ENCODE measurements around the gene ITGAD.
"Not testable (repeated sequence)": the region's sequence is repeated elsewhere in the genome, so short reads cannot be mapped to it uniquely, and the experiment has no call there.

Gene ITGAD

DNA sequence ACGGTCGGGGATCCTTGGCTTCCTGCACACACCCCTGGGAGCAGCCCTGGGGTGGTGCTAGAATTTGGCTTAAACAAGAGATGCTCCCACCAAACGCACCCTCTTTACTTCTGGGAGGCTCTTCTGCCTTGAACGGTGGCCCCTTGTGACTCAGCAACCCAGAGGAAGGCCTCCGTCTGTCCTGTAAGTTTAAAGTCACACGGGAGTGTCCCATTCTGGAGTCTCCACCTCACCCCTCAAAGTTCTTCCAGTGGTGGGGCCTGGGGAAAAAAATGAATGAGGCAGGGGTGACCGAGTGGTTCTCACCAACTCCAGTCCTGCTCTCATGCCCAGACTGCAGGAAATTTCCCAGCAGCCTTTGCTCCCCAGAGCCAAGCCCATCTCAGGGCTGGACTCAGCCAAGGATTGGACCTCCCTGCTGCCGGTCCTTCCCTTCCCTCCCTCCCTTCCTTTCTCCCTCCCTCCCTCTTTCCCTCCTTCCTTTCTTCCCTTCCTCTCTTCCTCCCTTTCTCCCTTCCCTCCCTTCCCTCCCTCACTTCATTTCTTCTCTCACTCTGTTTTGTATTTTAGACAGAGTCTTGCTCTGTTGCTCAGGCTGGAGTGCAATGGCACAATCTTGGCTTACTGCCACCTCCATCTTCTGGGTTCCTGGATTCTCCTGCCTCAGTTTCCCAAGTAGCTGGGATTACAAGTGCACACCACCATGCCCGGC is 11.4 kb downstream of the ITGAD start:
- no peak for DNase-seq

DNA sequence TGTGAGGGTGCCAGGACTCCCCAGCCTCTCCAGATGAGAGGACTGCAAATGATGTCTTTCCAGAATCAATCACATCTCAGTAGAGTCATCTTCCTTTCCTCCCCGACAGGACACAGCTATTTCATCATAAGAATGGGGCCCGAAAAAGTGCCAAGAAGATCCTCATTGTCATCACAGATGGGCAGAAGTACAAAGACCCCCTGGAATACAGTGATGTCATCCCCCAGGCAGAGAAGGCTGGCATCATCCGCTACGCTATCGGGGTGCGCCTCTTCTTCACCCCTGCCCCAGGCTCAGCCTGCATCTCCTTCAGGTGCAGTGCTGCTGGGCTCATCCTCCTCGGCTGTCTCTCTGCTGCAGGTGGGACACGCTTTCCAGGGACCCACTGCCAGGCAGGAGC is 14.3 kb downstream of the ITGAD start:
- no peak for DNase-seq

DNA sequence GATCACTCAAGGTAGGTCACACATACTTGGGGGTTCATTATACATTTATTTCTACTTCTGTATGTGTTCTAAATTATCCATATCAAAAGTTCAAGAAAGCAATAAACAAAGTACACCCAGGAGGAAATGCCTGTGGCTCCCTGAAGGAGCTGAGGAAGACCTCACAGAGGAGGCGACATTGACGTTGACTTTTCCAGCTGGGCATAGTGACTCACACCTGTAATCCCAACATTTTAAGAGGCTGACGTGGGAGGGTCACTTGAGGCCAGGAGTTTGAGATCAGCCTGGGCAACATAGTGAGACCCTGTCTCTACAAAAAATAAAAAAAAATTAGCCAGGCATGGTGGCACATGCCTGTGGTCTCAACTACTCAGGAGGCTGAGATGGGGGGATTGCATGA is 16.3 kb downstream of the ITGAD start:
- no peak for DNase-seq

DNA sequence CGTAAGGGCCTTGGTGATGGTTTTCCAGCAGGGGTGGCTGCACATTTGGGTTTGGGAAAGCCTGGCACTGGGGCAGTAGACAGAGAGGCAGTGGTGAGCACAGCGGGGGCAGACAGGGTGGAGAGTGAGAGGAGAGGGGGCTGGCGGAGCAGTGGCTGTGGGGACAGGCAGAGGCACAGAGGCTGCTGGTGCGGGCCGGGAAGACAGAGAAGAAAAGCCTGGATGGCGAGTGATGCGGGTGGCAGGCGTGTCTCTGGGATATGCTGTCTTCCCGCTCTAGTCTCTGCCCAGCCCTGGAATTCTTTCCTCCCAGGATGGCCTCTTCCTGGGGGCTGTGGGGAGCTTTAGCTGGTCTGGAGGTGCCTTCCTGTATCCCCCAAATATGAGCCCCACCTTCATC is 16.9 kb downstream of the ITGAD start:
- no peak for DNase-seq

DNA sequence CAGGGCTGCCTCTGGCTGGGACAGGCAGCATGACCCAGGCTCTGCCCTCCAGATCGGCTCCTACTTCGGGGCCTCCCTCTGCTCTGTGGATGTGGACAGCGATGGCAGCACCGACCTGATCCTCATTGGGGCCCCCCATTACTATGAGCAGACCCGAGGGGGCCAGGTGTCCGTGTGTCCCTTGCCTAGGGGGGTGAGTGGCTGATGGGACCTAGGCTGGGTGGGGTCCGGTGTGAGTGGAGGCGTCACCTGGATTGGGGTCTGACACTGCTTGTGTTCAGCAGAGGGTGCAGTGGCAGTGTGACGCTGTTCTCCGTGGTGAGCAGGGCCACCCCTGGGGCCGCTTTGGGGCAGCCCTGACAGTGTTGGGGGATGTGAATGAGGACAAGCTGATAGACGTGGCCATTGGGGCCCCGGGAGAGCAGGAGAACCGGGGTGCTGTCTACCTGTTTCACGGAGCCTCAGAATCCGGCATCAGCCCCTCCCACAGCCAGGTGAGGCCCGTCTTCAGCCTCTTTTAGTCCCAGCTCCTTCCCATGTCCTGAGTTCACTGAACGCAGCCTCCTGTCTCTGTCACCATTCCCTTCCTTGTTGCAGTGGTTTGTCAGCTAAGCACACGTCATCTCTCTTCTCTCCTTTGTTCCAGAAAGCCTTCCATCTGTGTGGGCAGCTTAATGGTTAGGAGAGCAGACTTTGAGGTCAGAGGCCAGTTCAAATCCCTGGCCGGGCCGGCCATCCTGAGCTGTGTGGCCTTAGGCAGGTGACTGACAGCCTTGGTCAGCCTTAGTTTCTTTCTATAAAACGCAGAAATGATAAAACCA is 18.1 kb downstream of the ITGAD start:
- no peak for DNase-seq

DNA sequence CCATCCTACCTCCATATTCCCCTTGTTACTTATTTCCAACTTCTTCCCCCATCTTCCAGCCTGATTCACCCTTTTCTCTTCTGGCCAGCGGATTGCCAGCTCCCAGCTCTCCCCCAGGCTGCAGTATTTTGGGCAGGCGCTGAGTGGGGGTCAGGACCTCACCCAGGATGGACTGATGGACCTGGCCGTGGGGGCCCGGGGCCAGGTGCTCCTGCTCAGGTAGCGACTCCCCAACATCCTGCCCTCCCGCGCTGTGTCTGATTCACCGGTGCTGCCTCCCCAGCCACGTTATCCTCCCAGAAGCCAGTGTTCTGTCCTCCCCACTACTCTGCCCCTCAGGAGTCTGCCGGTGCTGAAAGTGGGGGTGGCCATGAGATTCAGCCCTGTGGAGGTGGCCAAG is 19.6 kb downstream of the ITGAD start:
- no peak for DNase-seq

DNA sequence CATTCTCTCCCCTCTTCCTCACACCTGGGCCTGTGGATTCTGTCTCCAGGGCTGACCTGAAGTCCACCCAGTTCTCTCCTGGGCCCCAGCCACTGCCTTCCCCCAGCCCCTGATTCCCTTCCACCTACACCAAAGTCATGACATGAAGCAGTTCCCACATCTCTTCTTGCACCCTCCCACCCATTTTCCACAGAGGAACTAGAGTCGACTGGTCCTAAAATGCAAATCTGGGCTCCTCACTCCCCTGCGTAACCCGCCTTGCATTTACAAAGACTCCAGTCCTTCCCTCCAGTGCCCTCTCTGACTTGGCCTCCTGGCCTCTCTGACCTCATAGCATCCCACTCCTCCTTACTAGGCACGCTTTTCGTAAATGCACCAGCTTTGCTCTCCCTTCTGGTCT is 20.2 kb downstream of the ITGAD start:
- DNase-seq, result no peak

DNA sequence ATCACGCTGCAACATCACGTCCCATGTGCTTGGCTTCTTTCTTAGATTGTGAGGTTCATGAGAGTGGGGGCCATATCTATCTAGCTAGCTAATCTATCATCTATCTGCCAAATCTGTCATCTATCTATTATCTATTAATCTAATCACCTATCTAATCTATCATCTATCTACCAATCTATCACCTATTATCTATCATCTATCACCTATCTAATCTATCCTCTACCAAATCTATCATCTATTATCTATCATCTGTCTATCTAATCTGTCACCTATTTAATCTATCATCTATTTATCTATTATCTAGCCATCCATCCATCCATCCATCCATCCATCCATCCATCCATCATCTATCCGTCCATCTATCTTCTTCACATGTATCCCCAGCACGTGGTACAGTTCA is 20.8 kb downstream of the ITGAD start:
- no peak for DNase-seq

DNA sequence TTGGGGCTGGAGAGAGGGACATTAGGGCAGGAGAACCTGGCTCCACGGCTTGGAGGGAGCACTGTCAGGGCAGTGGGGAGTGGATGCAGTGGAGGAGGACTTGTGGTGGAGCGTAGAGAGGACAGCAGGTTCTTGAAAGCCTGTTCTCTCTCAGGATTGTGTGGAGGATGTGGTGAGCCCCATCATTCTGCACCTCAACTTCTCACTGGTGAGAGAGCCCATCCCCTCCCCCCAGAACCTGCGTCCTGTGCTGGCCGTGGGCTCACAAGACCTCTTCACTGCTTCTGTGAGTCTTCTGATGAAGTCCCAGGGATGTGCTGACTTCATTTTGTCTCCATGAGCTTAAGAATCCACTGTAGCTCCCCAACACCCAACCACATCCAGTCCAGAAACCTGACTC is 21.6 kb downstream of the ITGAD start:
- DNase-seq, result no peak

DNA sequence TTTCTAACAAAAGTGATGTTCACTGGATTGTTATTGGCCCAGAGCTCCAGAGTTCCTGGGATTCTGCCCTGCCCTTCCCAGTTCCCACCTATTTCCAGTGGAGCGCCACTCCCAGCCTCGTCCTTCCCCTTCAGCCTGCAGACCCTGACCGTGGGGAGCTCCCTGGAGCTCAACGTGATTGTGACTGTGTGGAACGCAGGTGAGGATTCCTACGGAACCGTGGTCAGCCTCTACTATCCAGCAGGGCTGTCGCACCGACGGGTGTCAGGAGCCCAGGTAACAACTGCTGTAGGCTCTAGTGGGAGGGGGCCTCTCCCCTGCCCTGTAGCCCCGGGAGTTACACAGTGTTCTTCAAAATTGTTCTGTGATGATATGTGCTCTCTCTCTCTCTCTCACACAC is 23.2 kb downstream of the ITGAD start:
- no peak for DNase-seq

DNA sequence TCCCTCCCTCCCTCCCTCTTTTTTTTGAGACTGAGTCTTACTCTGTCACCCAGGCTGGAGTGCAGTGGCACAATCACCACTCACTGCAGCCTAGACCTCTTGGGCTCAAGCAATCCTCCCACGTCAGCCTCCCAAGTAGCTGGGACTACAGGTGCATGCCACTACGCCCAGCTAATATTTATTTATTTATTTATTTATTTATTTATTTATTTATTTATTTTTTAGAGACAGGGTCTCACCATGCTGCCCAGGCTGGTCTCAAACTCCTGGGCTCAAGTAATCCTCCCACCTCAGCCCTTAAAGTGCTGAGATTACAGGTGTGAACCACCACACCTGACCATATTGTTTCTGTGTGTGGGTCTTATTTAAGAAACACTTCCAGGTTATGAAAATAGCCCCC is 23.9 kb downstream of the ITGAD start:
- DNase-seq, result not testable (repeated sequence)

DNA sequence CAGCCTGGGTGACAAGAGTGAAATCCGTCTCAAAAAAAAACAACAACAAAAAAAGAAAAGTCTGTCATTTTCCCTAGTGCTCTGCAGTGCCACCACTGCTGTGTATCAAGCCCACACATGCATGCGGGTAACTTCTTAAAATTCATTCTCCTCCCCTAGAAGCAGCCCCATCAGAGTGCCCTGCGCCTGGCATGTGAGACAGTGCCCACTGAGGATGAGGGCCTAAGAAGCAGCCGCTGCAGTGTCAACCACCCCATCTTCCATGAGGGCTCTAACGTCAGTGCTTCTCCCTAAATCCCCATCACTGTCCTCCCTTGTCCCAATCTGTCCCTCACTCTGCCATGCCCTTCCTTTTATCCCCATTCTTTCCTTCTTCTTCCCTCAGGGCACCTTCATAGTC is 24.8 kb downstream of the ITGAD start:
- no peak for DNase-seq

DNA sequence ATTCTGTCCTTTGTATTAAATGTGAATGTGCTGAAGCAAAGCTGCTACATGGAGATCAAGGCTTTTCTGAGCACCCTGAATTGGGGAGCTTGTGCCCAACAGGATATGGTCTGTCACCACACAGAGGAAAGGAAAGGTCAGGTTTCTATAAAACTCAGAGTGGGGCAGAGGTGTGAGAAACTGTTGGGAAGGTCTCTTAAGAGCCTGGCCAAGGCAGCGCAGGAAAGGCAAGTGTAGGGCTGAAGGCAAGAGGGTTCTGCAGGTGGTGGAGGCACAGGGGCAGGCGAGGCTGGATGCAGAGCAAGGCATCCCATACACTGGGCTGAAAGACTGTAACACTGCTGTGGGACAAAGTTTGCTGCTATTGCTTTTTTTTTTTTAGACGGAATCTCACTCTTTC is 26.9 kb downstream of the ITGAD start:
- no peak for DNase-seq

DNA sequence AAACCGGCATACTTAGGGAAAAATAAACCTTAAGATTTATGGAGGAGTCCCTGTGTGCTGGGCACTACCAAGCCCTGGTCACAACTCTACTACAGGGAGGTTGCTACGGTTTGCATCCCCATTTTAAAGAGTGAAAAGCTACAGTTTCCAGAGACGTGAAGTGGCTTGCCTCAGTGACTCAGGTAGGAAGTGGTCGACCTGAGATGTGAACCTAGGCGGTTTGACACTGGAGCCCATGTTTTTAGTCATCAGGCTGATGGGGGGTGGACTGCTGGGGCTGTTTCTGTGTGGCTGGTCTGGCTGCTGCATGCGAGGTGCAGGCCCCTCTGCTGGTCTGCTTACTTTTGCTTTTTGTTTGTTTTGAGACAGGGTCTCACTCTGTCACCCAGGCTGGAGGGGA is 28.5 kb downstream of the ITGAD start:
- DNase-seq, result no peak

DNA sequence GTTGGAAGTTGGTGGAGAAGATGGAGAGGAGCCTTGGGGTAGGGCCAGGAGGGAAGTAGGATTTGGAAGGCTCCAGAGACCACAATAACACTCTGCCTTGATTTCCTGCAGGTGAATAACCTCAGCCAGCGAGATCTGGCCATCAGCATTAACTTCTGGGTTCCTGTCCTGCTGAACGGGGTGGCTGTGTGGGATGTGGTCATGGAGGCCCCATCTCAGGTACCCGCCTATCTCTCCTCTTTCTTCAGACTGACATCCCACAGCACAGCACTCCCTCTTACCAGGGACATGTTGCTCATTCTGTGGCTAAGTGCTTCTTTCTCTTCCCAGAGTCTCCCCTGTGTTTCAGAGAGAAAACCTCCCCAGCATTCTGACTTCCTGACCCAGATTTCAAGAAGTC is 30.1 kb downstream of the ITGAD start:
- no peak for DNase-seq

DNA sequence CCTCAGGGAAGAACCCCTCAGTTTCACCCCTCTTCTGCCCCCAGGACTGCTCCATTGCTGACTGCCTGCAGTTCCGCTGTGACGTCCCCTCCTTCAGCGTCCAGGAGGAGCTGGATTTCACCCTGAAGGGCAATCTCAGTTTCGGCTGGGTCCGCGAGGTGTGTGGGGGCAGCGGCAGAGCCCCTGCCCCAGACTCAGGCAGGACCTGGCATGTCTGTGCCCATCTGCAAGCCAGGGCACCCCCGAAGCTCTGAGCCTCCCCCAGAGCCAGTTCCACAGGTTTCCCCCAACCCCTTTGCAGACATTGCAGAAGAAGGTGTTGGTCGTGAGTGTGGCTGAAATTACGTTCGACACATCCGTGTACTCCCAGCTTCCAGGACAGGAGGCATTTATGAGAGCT is 30.7 kb downstream of the ITGAD start:
- DNase-seq, result no peak

DNA sequence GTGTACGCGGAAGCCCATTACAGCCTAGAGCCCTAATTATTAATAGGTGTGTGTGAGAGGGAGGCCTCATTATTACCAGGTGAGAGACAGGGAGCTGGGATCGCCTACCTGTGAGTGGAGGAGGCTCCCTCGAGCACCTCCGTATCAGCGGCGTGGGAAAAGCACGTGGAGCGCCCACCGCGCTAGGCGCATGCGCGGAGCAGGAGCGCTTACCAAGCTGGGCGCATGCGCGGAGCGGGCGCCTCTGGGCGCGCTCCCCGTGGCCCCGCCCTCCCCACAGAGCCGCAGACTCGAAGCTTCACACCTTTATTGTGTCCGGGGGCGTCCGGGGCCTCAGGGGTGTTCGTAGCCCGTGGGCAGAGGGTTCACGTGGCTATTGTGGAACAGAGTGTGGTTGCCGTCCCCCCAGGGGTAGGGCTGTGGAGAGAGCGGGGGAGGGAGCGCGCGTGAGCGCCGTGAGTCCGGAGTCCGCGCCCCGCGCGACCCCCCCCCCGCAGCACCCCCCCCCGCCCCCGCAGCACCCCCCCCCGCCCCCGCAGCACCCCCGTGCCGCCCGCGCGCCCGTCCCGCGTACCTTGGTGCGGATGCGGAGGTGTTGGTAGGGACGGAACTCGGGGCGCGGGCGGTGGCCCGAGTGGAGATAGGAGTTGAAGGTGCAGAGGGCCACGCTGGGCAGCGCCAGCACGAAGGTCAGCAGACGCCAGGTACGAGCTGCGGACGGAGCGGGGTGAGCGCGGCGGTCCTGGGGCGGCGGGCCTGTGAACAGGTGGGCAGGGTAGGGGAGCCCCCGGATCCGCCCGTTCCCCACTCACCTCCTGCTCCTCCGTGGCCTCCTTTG is 34.5 kb downstream of the ITGAD start:
- no peak for DNase-seq

DNA sequence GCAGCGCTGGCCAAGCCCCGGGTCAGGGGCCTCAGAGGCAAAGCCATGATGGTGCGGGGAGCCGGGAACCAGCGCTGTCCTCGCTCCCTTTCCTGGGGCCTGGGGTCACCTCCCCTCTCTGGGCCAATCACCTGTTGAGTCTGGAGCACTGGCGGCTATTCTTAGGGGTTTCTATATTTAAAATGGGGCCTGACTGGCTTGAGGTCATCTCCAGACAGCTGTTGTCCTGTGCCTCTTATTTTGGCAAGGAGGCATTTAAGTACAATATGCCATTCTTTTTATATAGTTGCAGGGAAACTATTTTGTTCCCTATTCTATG is 35.1 kb downstream of the ITGAD start, which contains the start of gene COX6A2:
Gene COX6A2, minus strand, starts transcription at position 82 of the 319 bp plus-strand sequence. Its CDS starts 35 bp downstream, at position 47.
- no peak for DNase-seq

DNA sequence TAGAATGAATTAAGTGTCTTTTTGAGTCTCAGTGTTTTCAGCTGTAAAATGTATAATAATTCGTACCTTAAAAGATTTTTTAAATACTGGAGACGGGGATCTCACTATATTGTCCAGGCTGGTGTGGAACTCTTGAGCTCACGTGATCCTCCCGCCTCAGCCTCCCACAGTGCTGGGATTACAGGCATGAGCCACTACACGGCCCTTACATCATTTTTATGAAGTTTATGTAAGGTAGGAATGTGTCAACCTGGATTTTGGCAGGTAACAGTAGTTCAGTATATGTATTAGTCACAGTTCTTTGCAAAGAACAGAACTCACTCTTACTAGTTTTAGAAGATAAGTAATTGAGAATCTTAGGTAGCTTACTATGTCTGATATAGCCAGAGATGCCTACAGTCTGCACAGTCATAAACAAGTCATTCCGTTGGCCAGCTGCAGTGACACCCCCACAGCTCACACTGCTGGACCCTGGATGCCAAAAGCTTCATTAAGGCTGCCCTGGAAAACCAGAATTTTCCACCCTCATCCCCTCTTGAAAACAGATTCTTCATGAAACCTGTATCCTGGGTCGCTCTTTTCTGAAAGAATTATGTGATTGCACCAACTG is 35.6 kb downstream of the ITGAD start:
- DNase-seq, result no peak

DNA sequence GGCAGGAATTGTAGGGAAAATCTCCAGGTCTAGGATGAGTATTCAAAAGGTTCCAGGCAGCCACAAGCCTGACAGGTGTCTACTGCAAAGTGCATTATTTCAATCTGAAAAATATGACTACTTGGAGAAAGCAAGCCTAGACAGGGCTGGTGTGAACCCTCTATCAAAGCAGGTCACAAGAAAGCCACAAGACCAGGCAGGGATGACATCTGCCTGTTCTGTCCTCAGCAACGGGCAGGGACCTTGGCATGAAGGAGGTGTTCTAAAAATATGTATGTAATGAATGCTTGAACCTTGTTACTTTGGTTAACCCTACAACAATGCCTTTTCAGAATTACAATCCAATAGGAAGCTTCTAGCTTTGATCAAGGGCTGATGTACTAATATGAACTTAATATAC is 36.2 kb downstream of the ITGAD start:
- no peak for DNase-seq

DNA sequence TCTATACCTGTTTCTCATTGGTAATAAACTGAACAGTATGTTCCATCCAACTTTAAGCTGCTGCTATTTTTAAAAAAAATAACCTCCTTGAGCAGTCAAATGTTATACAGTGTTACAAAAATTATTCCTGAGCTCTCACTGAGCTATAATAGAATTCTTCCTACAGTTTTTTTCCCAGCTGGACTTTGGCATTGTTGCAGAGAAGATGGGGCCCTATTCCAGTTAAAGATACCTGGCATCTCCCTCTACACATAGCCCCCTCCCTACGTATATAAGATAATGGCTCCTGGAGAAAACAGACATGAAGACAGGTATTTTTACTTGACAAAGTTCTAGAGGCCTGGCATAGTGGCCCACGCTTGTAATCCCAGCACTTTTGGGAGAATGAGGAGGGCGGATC is 36.7 kb downstream of the ITGAD start:
- no peak for DNase-seq

DNA sequence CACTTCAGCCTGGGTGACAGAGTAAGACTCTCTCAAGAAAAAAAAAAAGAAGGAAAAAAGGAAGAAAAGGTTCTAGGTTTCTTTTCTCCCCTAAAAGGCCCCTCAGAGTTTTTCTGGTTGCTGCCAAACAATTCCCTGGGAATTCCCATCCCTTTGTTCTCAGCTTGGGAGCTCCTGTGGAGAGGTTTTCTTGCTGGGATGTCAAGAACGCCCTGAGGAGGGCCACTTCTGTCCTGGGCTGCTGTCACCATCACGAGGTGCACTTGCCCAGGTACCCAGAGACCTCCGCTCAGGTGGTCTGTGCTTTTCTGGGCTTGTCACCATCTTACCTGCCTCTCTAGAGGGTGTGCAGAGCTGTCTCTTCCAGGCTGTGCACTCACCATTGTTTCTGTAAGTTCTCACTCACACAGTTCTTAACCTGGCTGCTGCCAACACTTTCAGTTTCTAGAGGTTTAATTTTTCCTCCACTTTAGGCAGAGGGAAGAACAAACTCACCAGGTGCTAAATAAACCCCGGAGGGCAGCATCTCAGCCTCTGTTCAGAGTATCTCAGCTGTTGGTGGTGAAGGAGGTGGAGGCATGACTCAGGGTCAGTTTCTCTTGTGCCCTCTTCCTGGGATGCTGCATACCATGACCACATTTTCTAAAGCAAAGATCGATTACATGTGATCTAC is 37.4 kb downstream of the ITGAD start:
- DNase-seq, result no peak
